H9 (cell line): Measurements from ENCODE around the gene ITGB3. TPM values are rescaled to one million over a fixed set of nuclear protein-coding genes. Genes with fewer than 3 reads are reported as not detected.

Experiments
- DNase-seq: peaks from one replicate; pipeline ENCODE4 v3.0.0-alpha.2; 2017
- H2AFZ ChIP-seq: one replicate; pipeline ENCODE4 v1.6.1; 2013; ENCODE audit warnings: mild to moderate bottlenecking, low read length, control low read depth, moderate library complexity
- H2AK5ac ChIP-seq: 2 replicates; pipeline ENCODE4 v1.6.1; 2013; ENCODE audit warnings: low read length, control low read depth, mixed read lengths; ENCODE audit not compliant: insufficient read length
- H2BK120ac ChIP-seq: one replicate; pipeline ENCODE4 v1.6.1; 2013; ENCODE audit warnings: low read depth, mild to moderate bottlenecking, low read length, control low read depth, inconsistent platforms; ENCODE audit not compliant: poor library complexity, severe bottlenecking
- H2BK12ac ChIP-seq: 2 replicates; pipeline ENCODE4 v1.6.1; 2013; ENCODE audit warnings: low read length, control low read depth, mixed read lengths, low read depth; ENCODE audit not compliant: insufficient read length
- H2BK15ac ChIP-seq: 2 replicates; pipeline ENCODE4 v1.6.1; 2013; ENCODE audit warnings: low read depth, low read length, control low read depth
- H2BK20ac ChIP-seq: one replicate; pipeline ENCODE4 v1.6.1; 2013; ENCODE audit warnings: low read depth, mild to moderate bottlenecking, low read length, control low read depth, inconsistent platforms; ENCODE audit not compliant: poor library complexity, severe bottlenecking
- H2BK5ac ChIP-seq: 2 replicates; pipeline ENCODE4 v1.6.1; 2013; ENCODE audit warnings: low read length, control low read depth, mixed read lengths; ENCODE audit not compliant: insufficient read length
- H3K14ac ChIP-seq: 2 replicates; pipeline ENCODE4 v1.6.1; 2013; ENCODE audit warnings: low read length, control low read depth; ENCODE audit not compliant: insufficient read depth
- H3K18ac ChIP-seq: 2 replicates; pipeline ENCODE4 v1.6.1; 2013; ENCODE audit warnings: low read depth, mild to moderate bottlenecking, mixed read lengths, low read length, control low read depth; ENCODE audit not compliant: insufficient read length
- H3K23ac ChIP-seq: 2 replicates; pipeline ENCODE4 v1.6.1; 2013; ENCODE audit warnings: low read length, control low read depth, mixed read lengths, low read depth; ENCODE audit not compliant: insufficient read length
- H3K23me2 ChIP-seq: 2 replicates; pipeline ENCODE4 v1.6.1; 2013; ENCODE audit warnings: low read depth, mild to moderate bottlenecking, mixed read lengths, low read length, control low read depth; ENCODE audit not compliant: insufficient read length, poor library complexity, severe bottlenecking
- H3K27ac ChIP-seq: 2 replicates; pipeline ENCODE4 v1.5.1; 2013; ENCODE audit warnings: low read length, control low read depth, mixed read lengths, low read depth; ENCODE audit not compliant: insufficient read length
- H3K27me3 ChIP-seq: 2 replicates; pipeline ENCODE4 v1.6.1; 2013; ENCODE audit warnings: low read length, control low read depth, inconsistent platforms; ENCODE audit not compliant: insufficient read depth
- H3K4ac ChIP-seq: 2 replicates; pipeline ENCODE4 v1.6.1; 2013; ENCODE audit warnings: low read depth, mild to moderate bottlenecking, control low read depth, inconsistent platforms, low read length, moderate library complexity
- H3K4me1 ChIP-seq: 2 replicates; pipeline ENCODE4 v1.6.1; 2013; ENCODE audit warnings: low read length, control low read depth, inconsistent platforms; ENCODE audit not compliant: insufficient read depth
- H3K4me2 ChIP-seq: 2 replicates; pipeline ENCODE4 v1.6.1; 2013; ENCODE audit warnings: low read length, control low read depth, mixed read lengths; ENCODE audit not compliant: insufficient read length, insufficient read depth
- H3K56ac ChIP-seq: 2 replicates; pipeline ENCODE4 v1.6.1; 2013; ENCODE audit warnings: low read depth, mild to moderate bottlenecking, mixed read lengths, low read length, control low read depth; ENCODE audit not compliant: insufficient read length
- H3K79me1 ChIP-seq: 2 replicates; pipeline ENCODE4 v1.6.1; 2013; ENCODE audit warnings: low read depth, mild to moderate bottlenecking, moderate library complexity, low read length, control low read depth, inconsistent platforms; ENCODE audit not compliant: insufficient read depth, poor library complexity, severe bottlenecking
- H3K79me2 ChIP-seq: 2 replicates; pipeline ENCODE4 v1.6.1; 2013; ENCODE audit warnings: low read length, control low read depth, inconsistent platforms; ENCODE audit not compliant: insufficient read depth
- H3K9ac ChIP-seq: 2 replicates; pipeline ENCODE4 v1.6.1; 2013; ENCODE audit warnings: low read length, control low read depth, mixed read lengths; ENCODE audit not compliant: insufficient read length; ENCODE audit errors: extremely low read depth
- H3K9me3 ChIP-seq: one replicate; pipeline ENCODE4 v1.6.1; 2013; ENCODE audit warnings: low read depth, low read length, inconsistent platforms; ENCODE audit not compliant: control insufficient read depth
- H3T11ph ChIP-seq: one replicate; pipeline ENCODE4 v1.6.1; 2013; ENCODE audit warnings: mild to moderate bottlenecking, low read length, control low read depth, inconsistent platforms
- H4K20me1 ChIP-seq: one replicate; pipeline ENCODE4 v1.6.1; 2013; ENCODE audit not compliant: control insufficient read depth, insufficient read length, insufficient read depth
- H4K5ac ChIP-seq: 2 replicates; pipeline ENCODE4 v1.6.1; 2013; ENCODE audit warnings: low read depth, mild to moderate bottlenecking, mixed read lengths, low read length, control low read depth; ENCODE audit not compliant: insufficient read length
- H4K8ac ChIP-seq: replicated peaks from 2 replicates; pipeline ENCODE4 v1.6.1; 2013; ENCODE audit warnings: low read length, control low read depth, mixed read lengths, low read depth; ENCODE audit not compliant: insufficient read length
- H4K91ac ChIP-seq: 2 replicates; pipeline ENCODE4 v1.6.1; 2013; ENCODE audit warnings: low read depth, mild to moderate bottlenecking, moderate library complexity, mixed read lengths, low read length, control low read depth; ENCODE audit not compliant: insufficient read length
- H3K27ac Mint-ChIP-seq, 3 experiments: 2 replicates in 2 of 3; 3 replicates in 1 of 3; pipeline ENCODE4 v1.8.0; 2020 to 2021; ENCODE audit warnings: mixed read lengths in 3 of 3, mild to moderate bottlenecking in 1 of 3, moderate library complexity in 1 of 3
- H3K27me3 Mint-ChIP-seq: 2 replicates; pipeline ENCODE4 v1.8.0; 2021; ENCODE audit warnings: low read depth, mild to moderate bottlenecking, moderate library complexity, mixed read lengths
- H3K36me3 Mint-ChIP-seq, 3 experiments: 2 replicates in 2 of 3; 3 replicates in 1 of 3; pipeline ENCODE4 v1.8.0; 2020 to 2021; ENCODE audit warnings: low read depth in 3 of 3, mixed read lengths in 3 of 3; ENCODE audit not compliant: insufficient read depth in 1 of 3
- H3K4me1 Mint-ChIP-seq, 2 experiments: 2 replicates each; pipeline ENCODE4 v1.8.0; 2020; ENCODE audit warnings: mixed read lengths in 2 of 2
- H3K4me3 Mint-ChIP-seq, 2 experiments: 2 replicates in 1 of 2; 3 replicates in 1 of 2; pipeline ENCODE4 v1.8.0; 2020 to 2021; ENCODE audit warnings: mild to moderate bottlenecking in 2 of 2, mixed read lengths in 2 of 2, moderate library complexity in 1 of 2
- H3K9me3 Mint-ChIP-seq, 2 experiments: 2 replicates in 1 of 2; 3 replicates in 1 of 2; pipeline ENCODE4 v1.8.0; 2020; ENCODE audit warnings: mild to moderate bottlenecking in 2 of 2, mixed read lengths in 2 of 2, moderate library complexity in 1 of 2
- WGBS: extraction: QIAGEN DNeasy Blood & Tissue Kit; methylation state at CpG from one replicate; pipeline ENCODE4 v1.1.7; 2013; ENCODE audit warnings: missing lambda C conversion rate, low lambda C conversion rate, mixed read lengths; ENCODE audit not compliant: insufficient read length; ENCODE audit errors: extremely low coverage; 5-methylcytosine and 5-hydroxymethylcytosine counted together
- total RNA-seq: library from RNA; stranded (reverse); gene quantifications from 2 replicates; pipeline ENCODE4 v1.2.1, GENCODE V29; 2021
- TF ChIP-seq, protein P1 (sequence below): fragments of 200-600 bp; sonication (generic); conservative IDR thresholded peaks from 3 replicates; pipeline ENCODE4 v1.8.0; 2021; ENCODE audit warnings: antibody characterized with exemption, mild to moderate bottlenecking

Gene ITGB3
- total RNA-seq, 1 experiment from 2014 or later: not detected

DNA sequence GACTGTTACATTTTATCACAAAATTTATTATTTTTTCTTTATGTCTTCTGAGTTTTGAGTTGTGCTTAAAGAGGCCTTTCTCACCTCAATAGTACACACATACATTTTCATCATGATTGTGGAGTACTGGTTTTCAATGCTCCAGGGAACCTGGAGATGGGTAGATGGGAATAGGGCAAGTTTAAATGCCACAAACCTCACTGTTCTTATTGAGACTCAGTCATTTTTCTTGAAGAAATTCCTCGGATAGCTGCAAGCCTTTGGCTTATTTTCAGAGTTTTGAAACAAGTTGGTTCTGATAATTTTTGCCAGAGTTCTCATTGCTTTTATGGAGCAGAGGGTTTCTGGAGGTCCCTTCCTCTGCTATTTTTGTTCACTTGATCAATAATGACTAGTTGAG, 105.0 kb downstream of the ITGB3 start:
- DNase-seq: no peak
- H3K14ac ChIP-seq: no peak overlapping the region
- H2BK12ac ChIP-seq: no peak overlapping the region
- no peak overlapping the region for H4K5ac ChIP-seq
- no peaks in the 10 kb centered on the region for H3K9me3 ChIP-seq
- H3K27ac Mint-ChIP-seq: no peak overlapping the region
- H2BK5ac ChIP-seq: no peak overlapping the region
- H3K4ac ChIP-seq: no peak overlapping the region
- H4K8ac ChIP-seq: no peak overlapping the region
- peaks cover 15 to 23% of the 10 kb centered on the region in 2 experiments for H3K9me3 Mint-ChIP-seq
- no peak overlapping the region for H2BK15ac ChIP-seq
- no peak overlapping the region for H3K9ac ChIP-seq
- H3K27me3 Mint-ChIP-seq: no peaks in the 10 kb centered on the region; the same call in 1 of the 2 replicates
- no peak overlapping the region for H4K91ac ChIP-seq
- H3K27ac ChIP-seq: no peak overlapping the region
- peaks cover 5 to 15% (median 11%) of the 10 kb centered on the region in 3 experiments; a peak in 4 of 7 replicates for H3K36me3 Mint-ChIP-seq
- TF ChIP-seq, protein P1, sequence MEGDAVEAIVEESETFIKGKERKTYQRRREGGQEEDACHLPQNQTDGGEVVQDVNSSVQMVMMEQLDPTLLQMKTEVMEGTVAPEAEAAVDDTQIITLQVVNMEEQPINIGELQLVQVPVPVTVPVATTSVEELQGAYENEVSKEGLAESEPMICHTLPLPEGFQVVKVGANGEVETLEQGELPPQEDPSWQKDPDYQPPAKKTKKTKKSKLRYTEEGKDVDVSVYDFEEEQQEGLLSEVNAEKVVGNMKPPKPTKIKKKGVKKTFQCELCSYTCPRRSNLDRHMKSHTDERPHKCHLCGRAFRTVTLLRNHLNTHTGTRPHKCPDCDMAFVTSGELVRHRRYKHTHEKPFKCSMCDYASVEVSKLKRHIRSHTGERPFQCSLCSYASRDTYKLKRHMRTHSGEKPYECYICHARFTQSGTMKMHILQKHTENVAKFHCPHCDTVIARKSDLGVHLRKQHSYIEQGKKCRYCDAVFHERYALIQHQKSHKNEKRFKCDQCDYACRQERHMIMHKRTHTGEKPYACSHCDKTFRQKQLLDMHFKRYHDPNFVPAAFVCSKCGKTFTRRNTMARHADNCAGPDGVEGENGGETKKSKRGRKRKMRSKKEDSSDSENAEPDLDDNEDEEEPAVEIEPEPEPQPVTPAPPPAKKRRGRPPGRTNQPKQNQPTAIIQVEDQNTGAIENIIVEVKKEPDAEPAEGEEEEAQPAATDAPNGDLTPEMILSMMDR: no peak
- no peaks in the 10 kb centered on the region for H3K27me3 ChIP-seq
- H2BK20ac ChIP-seq: no peak overlapping the region
- no peak overlapping the region for H3K4me2 ChIP-seq
- no peak overlapping the region for H3K18ac ChIP-seq
- H3K23me2 ChIP-seq: no peaks in the 10 kb centered on the region
- no peak overlapping the region for H2BK120ac ChIP-seq
- no peak overlapping the region for H3T11ph ChIP-seq
- no peak overlapping the region for H3K4me3 Mint-ChIP-seq
- H2AFZ ChIP-seq: no peak overlapping the region
- H3K56ac ChIP-seq: no peak overlapping the region
- H3K79me1 ChIP-seq: no peaks in the 10 kb centered on the region
- no peak overlapping the region for H3K23ac ChIP-seq
- no peaks in the 10 kb centered on the region for H4K20me1 ChIP-seq
- no peaks in the 10 kb centered on the region for H3K79me2 ChIP-seq
- H2AK5ac ChIP-seq: no peak overlapping the region
- no peaks in the 10 kb centered on the region for H3K4me1 ChIP-seq
- WGBS: no CpG with 5 or more reads among the region's 1 CpG
- peaks cover 4% of the 10 kb centered on the region in 2 experiments; a peak in 2 of 4 replicates for H3K4me1 Mint-ChIP-seq

Other genes starting within 250 kb of the ITGB3 start
- gene CDC27, start 64.5 kb upstream of the ITGB3 start, total RNA-seq: 71.9 and 82.5 TPM in 2 replicates
- 0.26 and 0.66 TPM in 2 replicates for gene MYL4, start 44.5 kb upstream of the ITGB3 start, total RNA-seq
- gene EFCAB13, start 70.1 kb downstream of the ITGB3 start, total RNA-seq: 1.6 and 3.1 TPM in 2 replicates